NCI-H2196 treated with DMSO at 0.1 percent for 48 hours (cell line): ENCODE data around the gene UNC45A.
"Not testable (repeated sequence)": the region's sequence is repeated elsewhere in the genome, so short reads cannot be mapped to it uniquely, and the experiment has no call there.

Experiments
- DNase-seq: peaks from one replicate; lab custom pipeline; 2025; ENCODE audit not compliant: unreplicated experiment; lab: John Stamatoyannopoulos, UW

UNC45A gene

DNA sequence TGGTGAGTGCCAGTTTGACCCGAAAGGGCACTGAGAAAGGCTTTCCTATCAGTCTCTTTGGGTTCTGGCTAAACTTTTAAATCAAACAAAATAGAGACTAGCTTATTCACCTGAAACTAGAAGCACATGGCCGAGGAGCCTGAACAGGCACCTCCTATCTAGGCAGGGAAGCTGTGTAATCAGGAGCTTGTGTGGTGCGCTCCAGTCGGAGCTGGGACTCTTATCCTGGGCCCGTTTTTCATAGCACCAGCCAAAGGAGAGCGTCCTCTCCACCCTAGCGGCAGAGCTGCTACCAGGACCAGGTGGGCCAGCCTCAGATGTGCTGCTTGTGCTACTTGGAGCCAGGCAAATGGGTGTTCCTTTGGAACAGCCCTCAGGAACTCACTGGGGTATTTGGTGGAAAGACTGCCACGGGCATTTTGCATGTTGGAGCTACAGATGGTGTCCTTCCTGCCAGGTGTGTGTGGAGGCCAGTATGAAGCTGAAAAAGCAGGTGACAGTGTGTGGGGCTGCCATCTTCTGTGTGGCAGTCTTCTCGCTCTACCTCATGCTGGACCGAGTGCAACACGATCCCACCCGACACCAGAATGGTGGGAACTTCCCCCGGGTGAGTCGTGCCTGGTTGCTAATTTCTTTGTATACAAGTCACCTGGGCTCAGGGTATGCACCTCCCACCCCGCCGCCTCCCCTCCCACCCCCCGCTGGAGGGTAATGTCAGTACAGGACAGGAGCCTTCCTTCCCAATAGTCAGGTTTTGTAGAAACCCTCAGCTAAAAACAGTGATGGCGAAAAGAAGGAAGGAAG is 31.1 kb upstream of the UNC45A start:
- no peak for DNase-seq

DNA sequence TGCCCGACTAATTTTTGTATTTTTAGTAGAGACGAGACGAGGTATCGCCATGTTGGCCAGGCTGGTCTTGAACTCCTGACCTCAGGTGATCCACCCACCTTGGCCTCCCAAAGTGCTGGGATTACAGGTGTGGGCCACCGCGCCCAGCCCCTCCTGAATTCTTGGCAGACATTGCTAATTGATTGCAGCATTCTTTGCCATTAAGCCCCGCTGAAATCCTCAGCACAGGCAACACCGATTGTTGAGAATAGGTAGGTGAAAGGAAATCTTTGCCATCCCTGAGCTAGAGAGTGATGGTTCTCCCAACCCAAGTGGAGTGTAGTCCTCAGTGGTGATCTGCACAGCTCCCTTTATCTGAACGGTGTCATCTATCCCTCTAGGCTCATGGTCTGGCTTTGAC is 30.3 kb upstream of the UNC45A start:
- no peak for DNase-seq

DNA sequence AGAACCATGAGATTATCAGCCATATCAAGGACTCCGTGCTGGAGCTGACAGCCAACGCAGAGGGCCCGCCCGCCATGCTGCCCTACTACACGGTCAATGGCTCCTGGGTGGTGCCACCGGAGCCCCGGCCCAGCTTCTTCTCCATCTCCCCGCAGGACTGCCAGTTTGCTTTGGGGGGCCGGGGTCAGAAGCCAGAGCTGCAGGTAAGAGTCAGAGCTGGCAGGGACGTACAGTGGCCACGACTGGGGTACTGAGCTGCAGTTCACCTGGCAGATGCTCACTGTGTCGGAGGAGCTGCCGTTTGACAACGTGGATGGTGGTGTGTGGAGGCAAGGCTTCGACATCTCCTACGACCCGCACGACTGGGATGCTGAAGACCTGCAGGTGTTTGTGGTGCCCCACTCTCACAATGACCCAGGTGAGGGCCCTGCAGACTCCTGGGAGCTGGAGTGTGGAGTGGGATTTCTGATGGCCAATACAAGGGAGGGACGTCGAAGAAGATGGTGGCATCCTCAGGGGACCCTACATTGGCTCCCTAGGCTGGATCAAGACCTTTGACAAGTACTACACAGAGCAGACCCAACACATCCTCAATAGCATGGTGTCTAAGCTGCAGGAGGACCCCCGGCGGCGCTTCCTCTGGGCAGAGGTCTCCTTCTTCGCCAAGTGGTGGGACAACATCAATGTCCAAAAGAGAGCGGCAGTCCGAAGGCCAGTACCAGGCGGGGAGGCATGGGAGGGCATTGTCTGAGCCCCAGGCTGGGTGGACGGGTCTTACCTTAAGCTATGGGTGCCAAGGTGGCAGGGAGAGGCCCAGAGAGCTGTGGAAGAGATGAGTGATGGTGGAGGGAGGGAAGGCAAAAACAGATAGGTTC is 29.5 kb upstream of the UNC45A start:
- no peak for DNase-seq

- DNase-seq: no peak
These were observed 28.8 kb upstream of the UNC45A start for GRCh38 chr15:90906181-90906849.

DNA sequence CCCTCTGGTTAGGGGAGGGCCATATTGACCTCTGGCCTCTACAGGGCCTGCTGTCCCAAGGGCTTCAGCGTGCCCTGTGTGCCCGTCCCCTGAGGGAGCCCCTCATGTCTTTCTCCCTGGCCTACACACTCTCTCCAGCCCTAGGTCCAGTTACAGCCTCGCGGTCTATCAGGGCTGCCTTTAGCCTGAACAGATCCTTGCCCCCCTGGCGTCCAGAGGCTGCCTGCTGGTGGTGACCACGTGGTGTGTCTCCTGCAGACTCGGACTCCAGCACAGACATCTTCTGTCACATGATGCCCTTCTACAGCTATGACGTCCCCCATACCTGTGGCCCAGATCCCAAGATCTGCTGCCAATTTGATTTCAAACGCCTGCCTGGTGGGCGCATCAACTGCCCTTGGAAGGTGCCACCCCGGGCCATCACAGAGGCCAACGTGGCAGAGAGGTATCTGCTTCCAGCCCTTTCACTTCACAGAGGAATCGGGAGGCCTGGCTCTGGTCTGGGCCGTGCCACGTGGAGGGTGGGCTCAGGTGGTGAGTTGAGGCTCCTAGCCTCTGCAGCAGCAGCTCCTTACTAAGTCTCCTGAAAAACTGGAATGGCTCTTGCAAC is 27.9 kb upstream of the UNC45A start:
- no peak for DNase-seq

- no peak for DNase-seq
These were observed 27.1 kb upstream of the UNC45A start for GRCh38 chr15:90907838-90908507.

GRCh38 chr15:90909449-90909848 is 25.6 kb upstream of the UNC45A start:
- DNase-seq: not testable (repeated sequence)

DNA sequence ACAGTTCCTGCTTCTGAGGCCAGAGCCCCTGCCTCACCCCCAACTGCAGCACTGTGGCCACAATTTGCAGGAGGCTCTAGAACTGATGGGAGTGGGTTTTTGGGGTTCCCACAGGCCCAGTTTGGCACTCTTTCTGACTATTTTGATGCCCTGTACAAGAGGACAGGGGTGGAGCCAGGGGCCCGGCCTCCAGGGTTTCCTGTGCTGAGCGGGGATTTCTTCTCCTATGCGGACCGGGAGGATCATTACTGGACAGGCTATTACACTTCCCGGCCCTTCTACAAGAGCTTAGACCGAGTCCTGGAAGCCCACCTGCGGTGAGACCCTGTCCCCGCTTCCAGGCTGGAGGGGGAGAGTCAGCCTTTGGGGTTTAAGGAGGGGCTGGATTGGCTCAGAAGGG is 25.1 kb upstream of the UNC45A start:
- DNase-seq: no peak

- no peak for DNase-seq
These were observed 24.4 kb upstream of the UNC45A start for GRCh38 chr15:90910441-90911301.

- no peak for DNase-seq
These were observed 23.8 kb upstream of the UNC45A start for GRCh38 chr15:90911302-90911623.

- DNase-seq: no peak
These were observed 22.9 kb upstream of the UNC45A start for GRCh38 chr15:90911906-90912769.

- no peak for DNase-seq
These were observed 22.4 kb upstream of the UNC45A start for GRCh38 chr15:90912770-90913075.

GRCh38 chr15:90913398-90913944 is 21.6 kb upstream of the UNC45A start:
- no peak for DNase-seq

GRCh38 chr15:90914305-90915080 is 20.6 kb upstream of the UNC45A start:
- DNase-seq: no peak

- no peak for DNase-seq
These were observed 19.8 kb upstream of the UNC45A start for GRCh38 chr15:90915216-90915807.

DNA sequence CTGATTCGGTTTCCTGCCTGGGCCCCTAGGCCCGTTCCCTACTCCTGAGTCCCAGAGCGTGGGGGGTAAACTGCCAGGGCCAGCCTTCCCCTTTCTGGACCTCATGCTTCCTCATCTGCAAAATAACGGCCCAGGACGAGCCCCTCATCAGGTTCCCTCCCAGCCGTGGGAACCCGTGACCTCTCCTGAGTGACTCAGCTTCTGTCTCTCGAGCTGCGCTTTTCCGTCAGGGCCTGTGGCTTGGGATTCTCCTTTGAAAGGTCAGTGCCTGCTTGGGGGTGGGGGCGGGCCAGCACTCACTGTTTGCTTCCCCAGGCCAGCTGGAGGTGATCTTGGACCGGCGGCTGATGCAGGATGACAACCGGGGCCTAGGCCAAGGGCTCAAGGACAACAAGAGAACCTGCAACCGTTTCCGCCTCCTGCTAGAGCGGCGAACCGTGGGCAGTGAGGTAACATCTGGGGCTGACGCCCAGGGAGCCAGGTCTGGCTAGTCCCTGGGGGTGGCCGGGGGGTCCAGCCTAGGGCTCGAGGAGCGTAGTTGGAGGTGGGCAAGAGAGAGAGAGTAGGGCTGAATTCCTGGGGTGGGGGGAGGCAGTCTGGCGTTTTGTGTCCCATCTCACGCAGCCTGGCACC is 19.2 kb upstream of the UNC45A start:
- no peak for DNase-seq

GRCh38 chr15:90916461-90916860 is 18.6 kb upstream of the UNC45A start:
- no peak for DNase-seq
